H9 (cell line): ENCODE data around the gene IGSF22. TPM values are rescaled to one million over a fixed set of nuclear protein-coding genes. Genes with fewer than 3 reads are reported as not detected.

Experiments used
- DNase-seq: peaks from one replicate; pipeline ENCODE4 v3.0.0-alpha.2; 2017
- H2AFZ ChIP-seq: one replicate; pipeline ENCODE4 v1.6.1; 2013; ENCODE audit warnings: mild to moderate bottlenecking, low read length, control low read depth, moderate library complexity
- H2AK5ac ChIP-seq: 2 replicates; pipeline ENCODE4 v1.6.1; 2013; ENCODE audit warnings: low read length, control low read depth, mixed read lengths; ENCODE audit not compliant: insufficient read length
- H2BK120ac ChIP-seq: one replicate; pipeline ENCODE4 v1.6.1; 2013; ENCODE audit warnings: low read depth, mild to moderate bottlenecking, low read length, control low read depth, inconsistent platforms; ENCODE audit not compliant: poor library complexity, severe bottlenecking
- H2BK12ac ChIP-seq: 2 replicates; pipeline ENCODE4 v1.6.1; 2013; ENCODE audit warnings: low read length, control low read depth, mixed read lengths, low read depth; ENCODE audit not compliant: insufficient read length
- H2BK15ac ChIP-seq: 2 replicates; pipeline ENCODE4 v1.6.1; 2013; ENCODE audit warnings: low read depth, low read length, control low read depth
- H2BK20ac ChIP-seq: one replicate; pipeline ENCODE4 v1.6.1; 2013; ENCODE audit warnings: low read depth, mild to moderate bottlenecking, low read length, control low read depth, inconsistent platforms; ENCODE audit not compliant: poor library complexity, severe bottlenecking
- H2BK5ac ChIP-seq: 2 replicates; pipeline ENCODE4 v1.6.1; 2013; ENCODE audit warnings: low read length, control low read depth, mixed read lengths; ENCODE audit not compliant: insufficient read length
- H3K14ac ChIP-seq: 2 replicates; pipeline ENCODE4 v1.6.1; 2013; ENCODE audit warnings: low read length, control low read depth; ENCODE audit not compliant: insufficient read depth
- H3K18ac ChIP-seq: 2 replicates; pipeline ENCODE4 v1.6.1; 2013; ENCODE audit warnings: low read depth, mild to moderate bottlenecking, mixed read lengths, low read length, control low read depth; ENCODE audit not compliant: insufficient read length
- H3K23ac ChIP-seq: 2 replicates; pipeline ENCODE4 v1.6.1; 2013; ENCODE audit warnings: low read length, control low read depth, mixed read lengths, low read depth; ENCODE audit not compliant: insufficient read length
- H3K23me2 ChIP-seq: 2 replicates; pipeline ENCODE4 v1.6.1; 2013; ENCODE audit warnings: low read depth, mild to moderate bottlenecking, mixed read lengths, low read length, control low read depth; ENCODE audit not compliant: insufficient read length, poor library complexity, severe bottlenecking
- H3K27ac ChIP-seq: 2 replicates; pipeline ENCODE4 v1.5.1; 2013; ENCODE audit warnings: low read length, control low read depth, mixed read lengths, low read depth; ENCODE audit not compliant: insufficient read length
- H3K27me3 ChIP-seq: 2 replicates; pipeline ENCODE4 v1.6.1; 2013; ENCODE audit warnings: low read length, control low read depth, inconsistent platforms; ENCODE audit not compliant: insufficient read depth
- H3K4ac ChIP-seq: 2 replicates; pipeline ENCODE4 v1.6.1; 2013; ENCODE audit warnings: low read depth, mild to moderate bottlenecking, control low read depth, inconsistent platforms, low read length, moderate library complexity
- H3K4me1 ChIP-seq: 2 replicates; pipeline ENCODE4 v1.6.1; 2013; ENCODE audit warnings: low read length, control low read depth, inconsistent platforms; ENCODE audit not compliant: insufficient read depth
- H3K4me2 ChIP-seq: 2 replicates; pipeline ENCODE4 v1.6.1; 2013; ENCODE audit warnings: low read length, control low read depth, mixed read lengths; ENCODE audit not compliant: insufficient read length, insufficient read depth
- H3K56ac ChIP-seq: 2 replicates; pipeline ENCODE4 v1.6.1; 2013; ENCODE audit warnings: low read depth, mild to moderate bottlenecking, mixed read lengths, low read length, control low read depth; ENCODE audit not compliant: insufficient read length
- H3K79me1 ChIP-seq: 2 replicates; pipeline ENCODE4 v1.6.1; 2013; ENCODE audit warnings: low read depth, mild to moderate bottlenecking, moderate library complexity, low read length, control low read depth, inconsistent platforms; ENCODE audit not compliant: insufficient read depth, poor library complexity, severe bottlenecking
- H3K79me2 ChIP-seq: 2 replicates; pipeline ENCODE4 v1.6.1; 2013; ENCODE audit warnings: low read length, control low read depth, inconsistent platforms; ENCODE audit not compliant: insufficient read depth
- H3K9ac ChIP-seq: 2 replicates; pipeline ENCODE4 v1.6.1; 2013; ENCODE audit warnings: low read length, control low read depth, mixed read lengths; ENCODE audit not compliant: insufficient read length; ENCODE audit errors: extremely low read depth
- H3K9me3 ChIP-seq: one replicate; pipeline ENCODE4 v1.6.1; 2013; ENCODE audit warnings: low read depth, low read length, inconsistent platforms; ENCODE audit not compliant: control insufficient read depth
- H3T11ph ChIP-seq: one replicate; pipeline ENCODE4 v1.6.1; 2013; ENCODE audit warnings: mild to moderate bottlenecking, low read length, control low read depth, inconsistent platforms
- H4K20me1 ChIP-seq: one replicate; pipeline ENCODE4 v1.6.1; 2013; ENCODE audit not compliant: control insufficient read depth, insufficient read length, insufficient read depth
- H4K5ac ChIP-seq: 2 replicates; pipeline ENCODE4 v1.6.1; 2013; ENCODE audit warnings: low read depth, mild to moderate bottlenecking, mixed read lengths, low read length, control low read depth; ENCODE audit not compliant: insufficient read length
- H4K8ac ChIP-seq: replicated peaks from 2 replicates; pipeline ENCODE4 v1.6.1; 2013; ENCODE audit warnings: low read length, control low read depth, mixed read lengths, low read depth; ENCODE audit not compliant: insufficient read length
- H4K91ac ChIP-seq: 2 replicates; pipeline ENCODE4 v1.6.1; 2013; ENCODE audit warnings: low read depth, mild to moderate bottlenecking, moderate library complexity, mixed read lengths, low read length, control low read depth; ENCODE audit not compliant: insufficient read length
- H3K27ac Mint-ChIP-seq, 3 experiments: 2 replicates in 2 of 3; 3 replicates in 1 of 3; pipeline ENCODE4 v1.8.0; 2020 to 2021; ENCODE audit warnings: mixed read lengths in 3 of 3, mild to moderate bottlenecking in 1 of 3, moderate library complexity in 1 of 3
- H3K27me3 Mint-ChIP-seq: 2 replicates; pipeline ENCODE4 v1.8.0; 2021; ENCODE audit warnings: low read depth, mild to moderate bottlenecking, moderate library complexity, mixed read lengths
- H3K36me3 Mint-ChIP-seq, 3 experiments: 2 replicates in 2 of 3; 3 replicates in 1 of 3; pipeline ENCODE4 v1.8.0; 2020 to 2021; ENCODE audit warnings: low read depth in 3 of 3, mixed read lengths in 3 of 3; ENCODE audit not compliant: insufficient read depth in 1 of 3
- H3K4me1 Mint-ChIP-seq, 2 experiments: 2 replicates each; pipeline ENCODE4 v1.8.0; 2020; ENCODE audit warnings: mixed read lengths in 2 of 2
- H3K4me3 Mint-ChIP-seq, 2 experiments: 2 replicates in 1 of 2; 3 replicates in 1 of 2; pipeline ENCODE4 v1.8.0; 2020 to 2021; ENCODE audit warnings: mild to moderate bottlenecking in 2 of 2, mixed read lengths in 2 of 2, moderate library complexity in 1 of 2
- H3K9me3 Mint-ChIP-seq, 2 experiments: 2 replicates in 1 of 2; 3 replicates in 1 of 2; pipeline ENCODE4 v1.8.0; 2020; ENCODE audit warnings: mild to moderate bottlenecking in 2 of 2, mixed read lengths in 2 of 2, moderate library complexity in 1 of 2
- CTCF ChIP-seq: fragments of 200-600 bp; sonication (generic); conservative IDR thresholded peaks from 3 replicates; pipeline ENCODE4 v1.8.0; 2021; ENCODE audit warnings: antibody characterized with exemption, mild to moderate bottlenecking
- WGBS: extraction: QIAGEN DNeasy Blood & Tissue Kit; methylation state at CpG from one replicate; pipeline ENCODE4 v1.1.7; 2013; ENCODE audit warnings: missing lambda C conversion rate, low lambda C conversion rate, mixed read lengths; ENCODE audit not compliant: insufficient read length; ENCODE audit errors: extremely low coverage; 5-methylcytosine and 5-hydroxymethylcytosine counted together
- total RNA-seq: library from RNA; stranded (reverse); gene quantifications from 2 replicates; pipeline ENCODE4 v1.2.1, GENCODE V29; 2021

IGSF22 gene
- total RNA-seq, 1 experiment from 2014 or later, result 0.35 TPM

- Histone ChIP-seq H2AK5ac (no peak overlapping the region), H3K9ac (no peak overlapping the region), H3K4me1 (no peaks in the 10 kb centered on the region; the same call in 1 of the 2 replicates), H3K9me3 (no peaks in the 10 kb centered on the region), H3K4me2 (no peak overlapping the region), H4K91ac (no peak overlapping the region), H2BK5ac (no peak overlapping the region), H2AFZ (no peak overlapping the region), H4K8ac (no peak overlapping the region), H3K27me3 (no peaks in the 10 kb centered on the region), H3K14ac (no peak overlapping the region), H3K79me2 (no peaks in the 10 kb centered on the region), H3K4ac (no peak overlapping the region), H3K79me1 (no peaks in the 10 kb centered on the region), H3K56ac (no peak overlapping the region), H3K23ac (no peak overlapping the region), H2BK12ac (no peak overlapping the region), H4K20me1 (no peaks in the 10 kb centered on the region), H3T11ph (no peak overlapping the region), H3K23me2 (no peaks in the 10 kb centered on the region), H3K27ac (no peak overlapping the region), H2BK15ac (no peak overlapping the region), H3K18ac (no peak overlapping the region), H4K5ac (no peak overlapping the region), H2BK120ac (no peak overlapping the region), H2BK20ac (no peak overlapping the region)
- Mint-ChIP-seq H3K36me3 (no peaks in the 10 kb centered on the region), H3K27ac (no peak overlapping the region; a peak in 1 of 7 replicates), H3K27me3 (no peaks in the 10 kb centered on the region), H3K4me1 (no peaks in the 10 kb centered on the region), H3K9me3 (no peaks in the 10 kb centered on the region), H3K4me3 (no peak overlapping the region)
- no peak for TF ChIP-seq CTCF
- WGBS, result no CpG with 5 or more reads among the region's 3 CpGs
- no peak for DNase-seq
Observed at GRCh38 chr11:18677560-18677959, 48.4 kb downstream of the IGSF22 start.
